ENCODE measurements around the gene NOLC1.

The NOLC1 gene

GRCh38 chr10:102114861-102115618, 37.1 kb upstream of the NOLC1 start:
- peak; percentile 83 for TF ChIP-seq POLR2A (IDR thresholded peaks at IDR 0.05; ENCODE audit: low read depth, low read length)
- TF ChIP-seq TAF1 (IDR thresholded peaks at IDR 0.05; ENCODE audit: low read depth, low read length), result peak; percentile 51
- peak; percentile 80 for TF ChIP-seq SPI1 (IDR thresholded peaks at IDR 0.05; ENCODE audit: low read depth, low read length)
- TF ChIP-seq POU2F2 (IDR thresholded peaks at IDR 0.05; ENCODE audit: low read depth, low read length), result no peak
- peak; percentile 60 for TF ChIP-seq POLR2AphosphoS5 (IDR thresholded peaks at IDR 0.05; ENCODE audit: low read depth, low read length)
- TF ChIP-seq PAX5 (IDR thresholded peaks at IDR 0.05; ENCODE audit: insufficient read depth, low read length, severe bottlenecking), result no peak
- peak; percentile 16 for FAIRE-seq
- peak; percentile 84 for DNase-seq (ENCODE audit: insufficient read length, low spot score)

- 0 out of 2 replicates have a peak, but pooled peaks have one; percentile 16 for TF ChIP-seq SPI1 (IDR thresholded peaks at IDR 0.05; ENCODE audit: low read depth, low read length)
- TF ChIP-seq POU2F2 (IDR thresholded peaks at IDR 0.05; ENCODE audit: low read depth, low read length), result no peak
- TF ChIP-seq PAX5 (IDR thresholded peaks at IDR 0.05; ENCODE audit: insufficient read depth, low read length, severe bottlenecking), result no peak
- TF ChIP-seq POLR2A (IDR thresholded peaks at IDR 0.05; ENCODE audit: low read depth, low read length), result no peak
- FAIRE-seq (peak; percentile 54), DNase-seq (ENCODE audit: insufficient read length, low spot score) (no peak)
Measured at GRCh38 chr10:102115775-102116174, 36.4 kb upstream of the NOLC1 start.

GRCh38 chr10:102116656-102117055, 35.5 kb upstream of the NOLC1 start:
- DNase-seq (ENCODE audit: insufficient read length, low spot score), result no peak
- FAIRE-seq, result peak; percentile 31
- TF ChIP-seq TAF1 (IDR thresholded peaks at IDR 0.05; ENCODE audit: low read depth, low read length), result no peak
- no peak for TF ChIP-seq SPI1 (IDR thresholded peaks at IDR 0.05; ENCODE audit: low read depth, low read length)
- no peak for TF ChIP-seq POLR2A (IDR thresholded peaks at IDR 0.05; ENCODE audit: low read depth, low read length)
- no peak for TF ChIP-seq POLR2AphosphoS5 (IDR thresholded peaks at IDR 0.05; ENCODE audit: low read depth, low read length)
- no peak for TF ChIP-seq POU2F2 (IDR thresholded peaks at IDR 0.05; ENCODE audit: low read depth, low read length)

GRCh38 chr10:102117391-102118159, 34.6 kb upstream of the NOLC1 start:
- TF ChIP-seq POLR2A (IDR thresholded peaks at IDR 0.05; ENCODE audit: low read depth, low read length) (peak; percentile 52; the same call in 1 of the 2 replicates), PAX5 (IDR thresholded peaks at IDR 0.05; ENCODE audit: insufficient read depth, low read length, severe bottlenecking) (no peak), POLR2AphosphoS5 (IDR thresholded peaks at IDR 0.05; ENCODE audit: low read depth, low read length) (peak; percentile 60), TAF1 (IDR thresholded peaks at IDR 0.05; ENCODE audit: low read depth, low read length) (no peak)
- FAIRE-seq (peak; percentile 93), DNase-seq (ENCODE audit: insufficient read length, low spot score) (no peak)

- DNase-seq (ENCODE audit: insufficient read length, low spot score) (no peak), FAIRE-seq (no peak)
- TF ChIP-seq POU2F2 (IDR thresholded peaks at IDR 0.05; ENCODE audit: low read depth, low read length), result no peak
- no peak for TF ChIP-seq SPI1 (IDR thresholded peaks at IDR 0.05; ENCODE audit: low read depth, low read length)
- no peak for TF ChIP-seq POLR2AphosphoS5 (IDR thresholded peaks at IDR 0.05; ENCODE audit: low read depth, low read length)
- no peak for TF ChIP-seq TAF1 (IDR thresholded peaks at IDR 0.05; ENCODE audit: low read depth, low read length)
- TF ChIP-seq PAX5 (IDR thresholded peaks at IDR 0.05; ENCODE audit: insufficient read depth, low read length, severe bottlenecking), result no peak
- TF ChIP-seq POLR2A (IDR thresholded peaks at IDR 0.05; ENCODE audit: low read depth, low read length), result no peak
Measured at GRCh38 chr10:102118867-102119266, 33.3 kb upstream of the NOLC1 start.

GRCh38 chr10:102119417-102120141, 32.6 kb upstream of the NOLC1 start:
- DNase-seq (ENCODE audit: insufficient read length, low spot score) (no peak), FAIRE-seq (peak; percentile 73)
- TF ChIP-seq PAX5 (IDR thresholded peaks at IDR 0.05; ENCODE audit: insufficient read depth, low read length, severe bottlenecking) (no peak), POLR2A (IDR thresholded peaks at IDR 0.05; ENCODE audit: low read depth, low read length) (0 out of 2 replicates have a peak, but pooled peaks have one; percentile 1)

- FAIRE-seq (peak; percentile 92), DNase-seq (ENCODE audit: insufficient read length, low spot score) (peak; percentile 79)
- TF ChIP-seq SPI1 (IDR thresholded peaks at IDR 0.05; ENCODE audit: low read depth, low read length) (no peak), POU2F2 (IDR thresholded peaks at IDR 0.05; ENCODE audit: low read depth, low read length) (peak; percentile 86; the same call in 1 of the 2 replicates), POLR2A (IDR thresholded peaks at IDR 0.05; ENCODE audit: low read depth, low read length) (peak; percentile 53), PAX5 (IDR thresholded peaks at IDR 0.05; ENCODE audit: insufficient read depth, low read length, severe bottlenecking) (no peak), POLR2AphosphoS5 (IDR thresholded peaks at IDR 0.05; ENCODE audit: low read depth, low read length) (peak; percentile 56; the same call in 1 of the 2 replicates), TAF1 (IDR thresholded peaks at IDR 0.05; ENCODE audit: low read depth, low read length) (no peak; the same call in 1 of the 2 replicates)
Measured at GRCh38 chr10:102120142-102120990, 31.8 kb upstream of the NOLC1 start, which contains the start of gene LDB1. TSS of gene LDB1 (minus strand) at chr10:102120368. CDS start at chr10:102120110, 258 bp downstream.

- peak; percentile 20 for FAIRE-seq
- no peak for DNase-seq (ENCODE audit: insufficient read length, low spot score)
- TF ChIP-seq TAF1 (IDR thresholded peaks at IDR 0.05; ENCODE audit: low read depth, low read length) (no peak), POLR2A (IDR thresholded peaks at IDR 0.05; ENCODE audit: low read depth, low read length) (no peak), SPI1 (IDR thresholded peaks at IDR 0.05; ENCODE audit: low read depth, low read length) (no peak)
Measured at GRCh38 chr10:102120991-102121738, 31.0 kb upstream of the NOLC1 start.

All from GM12891 (cell line).